Right ventricle myocardium inferior (tissue), 1 donor: Measurements from ENCODE around the gene CHRDL2. TPM values are rescaled to one million over a fixed set of nuclear protein-coding genes. Genes with fewer than 3 reads are reported as not detected.
"Not testable (repeated sequence)": the region's sequence is repeated elsewhere in the genome, so short reads cannot be mapped to it uniquely, and the experiment has no call there.

ENCODE experiments used
- ATAC-seq: fragments of 200-7000 bp; cut with Tn5 transposase; one replicate; pipeline ENCODE4 v1.9.1; 2020; ENCODE audit warnings: mild to moderate bottlenecking, moderate library complexity
- DNase-seq: peaks from one replicate; pipeline ENCODE4 v3.0.0; 2021; ENCODE audit errors: missing footprints
- intact Hi-C: fragments of 100-400 bp; cut with DNase I; formaldehyde crosslinking; loops from one replicate; pipeline ENCODE4 v1.11.0; 2022
- long read RNA-seq: library from polyadenylated mRNA; unstranded; transcript quantifications from one replicate; pipeline ENCODE4 v2.0.0, GENCODE V29; 2021
- total RNA-seq: library from RNA; stranded (reverse); fragmentation: NEBNext Ultra II Directional; extraction: Animal tissue kit (Norgen Biotek cat#: 25700); gene quantifications from one replicate; pipeline ENCODE4 v1.2.1, GENCODE V29; 2021
- donor health status: DM: no; HTN: yes; CAD: no; lungs with severe emphysema.

Gene CHRDL2, protein sequence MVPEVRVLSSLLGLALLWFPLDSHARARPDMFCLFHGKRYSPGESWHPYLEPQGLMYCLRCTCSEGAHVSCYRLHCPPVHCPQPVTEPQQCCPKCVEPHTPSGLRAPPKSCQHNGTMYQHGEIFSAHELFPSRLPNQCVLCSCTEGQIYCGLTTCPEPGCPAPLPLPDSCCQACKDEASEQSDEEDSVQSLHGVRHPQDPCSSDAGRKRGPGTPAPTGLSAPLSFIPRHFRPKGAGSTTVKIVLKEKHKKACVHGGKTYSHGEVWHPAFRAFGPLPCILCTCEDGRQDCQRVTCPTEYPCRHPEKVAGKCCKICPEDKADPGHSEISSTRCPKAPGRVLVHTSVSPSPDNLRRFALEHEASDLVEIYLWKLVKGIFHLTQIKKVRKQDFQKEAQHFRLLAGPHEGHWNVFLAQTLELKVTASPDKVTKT
- 34.3 TPM for total RNA-seq
- long read RNA-seq, transcript CHRDL2-201 (12 exons, 1,712 nt) = major isoform, 24 of 46 reads
- long read RNA-seq, transcript CHRDL2-203 (11 exons, 1,867 nt) = minor isoform, 14 of 46 reads
- long read RNA-seq, partial matches to known transcripts = 5 of 46 reads
- long read RNA-seq, other reads (novel, unspliced or antisense) = 3 of 46 reads

DNA sequence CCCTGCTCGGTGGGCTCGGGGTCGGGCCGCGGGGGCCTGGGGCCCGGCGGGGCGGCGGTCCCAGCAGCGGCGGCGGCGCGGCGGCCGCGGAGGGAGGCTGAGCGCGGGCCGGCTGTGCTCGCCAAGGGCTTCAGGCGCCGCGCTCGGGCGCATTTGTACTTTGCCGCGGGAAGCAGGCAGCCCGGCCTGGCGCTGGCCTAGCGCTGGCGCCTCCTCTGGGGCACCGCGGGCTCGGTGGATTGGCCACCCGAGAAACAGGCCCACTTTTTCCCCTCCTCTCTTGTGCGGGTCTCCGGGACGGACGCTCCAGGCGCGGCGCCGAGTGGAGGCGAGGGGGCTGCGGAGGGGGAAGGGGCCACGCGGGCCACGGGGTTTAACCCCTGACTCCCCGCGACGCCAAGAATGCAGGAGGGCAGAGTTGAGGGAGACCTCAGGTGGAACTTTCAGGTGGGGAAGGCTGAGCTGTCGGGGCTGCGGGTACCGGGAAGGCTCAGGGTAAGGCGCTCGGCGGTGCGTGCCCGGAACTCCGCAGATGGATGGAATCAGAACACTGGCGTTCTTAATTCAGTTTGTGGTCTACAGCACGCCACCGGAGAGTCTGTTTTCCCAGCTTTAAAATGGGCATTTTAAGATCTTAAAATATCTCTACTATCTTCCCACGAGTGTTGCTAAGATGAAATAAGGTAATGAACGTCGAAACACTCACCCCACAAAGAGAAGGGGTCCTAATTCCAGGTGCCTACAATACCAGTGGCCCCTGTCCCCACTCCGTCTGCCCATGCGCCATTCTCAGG lies at the start of gene CHRDL2:
TSS of gene CHRDL2 (minus strand) at position 126 of the 794 bp plus-strand sequence. CDS start 538 bp downstream, outside the sequence.
- DNase-seq = peak; percentile 73
- ATAC-seq = peak; percentile 78
- intact Hi-C loops = no loop called here

DNA sequence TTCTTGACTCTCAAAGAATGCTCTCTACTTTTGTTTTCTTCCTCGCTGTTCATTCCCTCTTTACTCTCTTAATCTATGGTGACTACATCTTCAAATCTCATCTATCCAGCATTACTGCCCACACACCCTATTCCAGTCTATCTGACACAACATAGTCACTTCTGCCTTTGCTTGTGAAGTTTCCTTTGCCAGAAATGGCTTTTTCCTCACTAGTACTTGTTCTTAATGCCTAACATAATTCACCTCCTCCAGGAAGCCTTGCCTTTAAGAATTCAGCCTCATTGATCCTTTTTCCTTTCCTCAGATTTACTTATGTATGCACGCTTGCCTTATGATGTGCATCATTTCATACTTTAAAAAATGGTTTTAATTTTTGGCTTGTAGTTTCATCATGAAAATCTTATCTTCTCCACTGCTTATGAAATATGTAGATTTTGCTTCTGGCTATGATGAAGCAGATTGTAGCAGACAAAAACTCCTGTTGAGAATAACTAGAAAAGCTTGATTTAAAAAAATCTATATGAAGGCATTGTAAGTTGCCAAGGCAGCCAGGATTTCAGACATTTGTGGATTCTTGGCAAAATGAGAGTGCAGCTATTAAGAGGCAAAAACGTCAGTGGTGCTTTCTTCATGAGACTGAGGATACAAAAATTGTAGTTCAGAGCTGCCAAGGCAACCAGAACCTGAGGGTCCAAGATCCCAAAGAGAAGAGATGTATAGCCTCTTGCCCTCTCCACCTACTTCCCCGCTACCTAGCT lies 49.2 kb upstream of the CHRDL2 start:
- intact Hi-C loops = no loop called here
- ATAC-seq = no peak
- DNase-seq = no peak

DNA sequence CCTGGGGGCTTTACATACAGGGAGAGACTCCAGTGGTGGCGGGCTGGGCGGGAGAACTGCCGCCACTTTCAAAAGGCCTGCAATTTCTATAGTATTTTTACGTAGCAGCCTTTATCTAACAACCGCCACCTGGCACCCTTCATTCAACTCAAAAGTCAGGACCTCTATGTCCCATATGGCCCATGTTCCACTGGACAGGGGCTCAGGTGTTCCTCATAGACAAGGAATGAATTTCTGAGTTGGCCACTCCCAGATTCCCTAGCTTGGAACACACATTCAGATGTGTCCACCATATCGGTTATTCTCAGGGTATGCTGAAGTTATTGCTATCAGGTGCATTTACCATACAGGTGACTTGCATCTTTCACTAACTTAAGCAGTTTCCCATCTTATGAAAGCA lies 47.4 kb upstream of the CHRDL2 start:
- DNase-seq (no peak), ATAC-seq (no peak)
- intact Hi-C loops = no loop called here

DNA sequence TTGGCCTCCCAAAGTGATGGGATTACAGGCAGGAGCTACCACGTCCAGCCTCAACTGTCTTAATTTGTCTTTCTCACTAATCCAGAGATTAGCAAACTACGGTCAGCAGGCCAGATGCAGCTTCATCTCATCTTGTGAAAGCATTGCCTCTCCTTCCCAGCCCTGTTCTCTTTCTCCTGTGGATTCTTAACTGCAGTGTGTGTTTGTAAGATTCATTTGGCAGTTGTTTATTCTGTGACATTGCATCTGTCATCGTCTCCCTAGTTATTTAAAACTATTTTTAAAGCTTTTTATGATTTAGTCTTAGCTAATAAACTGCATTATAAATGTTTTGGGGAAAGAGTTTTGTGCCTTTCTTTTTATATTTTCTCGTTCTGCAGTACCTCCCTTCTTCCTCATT lies 46.7 kb upstream of the CHRDL2 start:
- ATAC-seq = no peak
- DNase-seq = no peak
- intact Hi-C loops = no loop called here

DNA sequence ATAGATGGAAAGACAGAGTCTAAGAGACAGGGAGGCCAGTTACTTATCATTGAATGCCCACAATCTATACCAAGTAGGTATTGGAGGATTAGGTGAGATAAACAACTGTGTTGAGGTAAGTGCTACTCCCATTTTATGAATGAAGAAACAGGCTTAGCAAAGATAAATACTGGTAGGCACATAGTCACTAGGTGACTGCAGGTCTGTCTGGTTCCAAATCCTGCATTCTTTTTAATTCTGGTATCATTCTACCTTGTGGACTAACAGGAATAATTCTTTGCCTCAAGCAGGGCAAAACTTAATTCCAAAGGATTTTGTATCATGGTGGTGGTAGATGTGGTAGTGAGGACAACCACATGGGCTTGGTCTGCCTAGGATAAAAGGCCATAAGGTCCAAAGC lies 45.8 kb upstream of the CHRDL2 start:
- intact Hi-C loops = no loop called here
- DNase-seq = no peak
- no peak for ATAC-seq

DNA sequence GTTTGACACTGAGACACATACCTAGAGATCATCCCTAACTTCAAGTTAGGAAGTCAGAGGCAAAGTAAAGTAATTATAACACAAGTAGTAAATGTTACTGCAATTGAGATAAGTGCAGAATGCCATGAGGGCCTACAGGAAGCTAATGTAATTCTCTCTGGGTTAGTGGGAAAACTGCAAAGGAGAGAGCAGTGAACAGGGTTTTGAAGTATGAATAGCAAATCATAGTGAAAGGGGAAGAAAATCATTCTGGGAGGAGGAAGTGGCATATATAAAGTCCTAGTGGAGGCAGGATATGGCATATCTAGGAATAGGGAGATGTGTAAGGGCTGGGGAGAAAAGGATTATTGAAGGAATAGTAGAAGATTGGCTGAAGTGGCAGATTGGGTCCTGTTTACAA lies 45.3 kb upstream of the CHRDL2 start:
- DNase-seq = no peak
- intact Hi-C loops = no loop called here
- ATAC-seq = no peak

DNA sequence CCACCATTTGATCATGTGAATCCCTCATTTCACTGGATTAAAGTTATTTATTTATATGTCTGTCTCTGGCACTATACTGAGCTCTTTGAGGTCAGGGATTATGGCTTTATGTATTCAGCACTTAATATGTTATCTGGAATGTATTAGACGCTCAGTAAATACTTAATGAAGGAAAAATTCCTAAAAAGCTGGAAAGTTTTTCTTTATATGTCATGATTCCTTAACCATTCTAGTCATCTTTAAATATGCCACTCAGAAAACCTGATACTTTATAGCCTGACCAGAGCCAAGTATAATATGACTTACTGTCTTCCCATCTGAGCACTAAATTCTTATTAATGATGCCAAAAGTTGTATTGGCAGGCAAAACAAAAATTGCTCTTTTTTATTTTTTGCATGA lies 44.5 kb upstream of the CHRDL2 start:
- intact Hi-C loops = no loop called here
- no peak for ATAC-seq
- DNase-seq = no peak

DNA sequence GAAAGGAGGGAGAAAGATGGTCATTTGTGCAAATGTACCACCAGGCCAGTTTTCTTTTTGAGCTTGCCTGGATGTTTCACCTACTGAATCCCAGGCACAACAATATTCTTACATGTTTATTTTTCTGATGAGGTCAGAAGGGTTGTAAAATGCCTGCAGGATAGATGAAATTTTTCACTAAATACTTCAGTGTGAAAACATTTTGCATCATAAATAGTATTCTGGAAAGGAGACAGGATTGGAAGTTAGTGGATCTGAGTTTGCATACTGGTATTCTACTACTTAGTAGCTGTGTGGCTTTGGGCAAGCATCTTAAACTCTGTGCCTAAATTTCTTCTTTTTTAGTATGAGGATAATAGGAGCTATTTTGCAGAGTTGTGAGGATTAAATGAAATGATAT lies 42.2 kb upstream of the CHRDL2 start:
- intact Hi-C loops = no loop called here
- ATAC-seq = no peak
- no peak for DNase-seq

DNA sequence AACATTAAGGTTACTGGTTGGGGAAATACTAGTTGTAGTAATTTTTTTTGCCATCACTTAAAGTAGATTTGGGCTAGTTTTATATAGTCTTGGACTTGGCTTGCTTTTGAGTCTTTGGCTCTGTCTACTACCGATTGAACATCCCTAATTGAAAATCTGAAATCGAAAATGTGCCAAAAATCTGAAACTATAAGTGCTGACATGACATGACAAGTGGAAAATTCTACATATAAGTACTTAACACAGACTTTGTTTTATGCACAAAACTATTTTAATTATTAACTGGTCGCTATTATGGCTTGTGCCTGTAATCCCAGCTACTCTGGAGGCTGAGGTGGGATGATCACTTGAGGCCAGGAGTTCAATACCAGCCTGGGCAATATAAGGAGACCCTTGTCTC lies 39.9 kb upstream of the CHRDL2 start:
- DNase-seq (no peak), ATAC-seq (no peak)
- intact Hi-C loops = no loop called here

DNA sequence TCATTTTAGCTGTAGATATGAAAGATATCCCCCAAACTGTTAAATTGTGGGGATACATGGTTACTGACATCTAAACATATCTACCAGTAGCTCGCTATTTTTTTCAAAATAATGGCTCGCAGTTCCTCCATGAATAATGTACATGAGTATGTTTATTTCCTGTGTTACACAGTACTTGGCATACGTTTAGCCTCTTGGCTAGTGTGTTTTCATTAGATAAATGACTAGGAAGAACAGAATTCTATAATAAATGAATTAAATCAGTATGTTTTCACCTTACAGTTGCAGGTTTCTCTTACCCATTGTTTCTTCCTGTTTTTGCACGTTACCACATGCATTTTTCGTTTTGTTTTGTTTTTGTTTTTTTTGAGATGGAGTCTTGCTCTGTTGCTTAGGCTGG lies 39.2 kb upstream of the CHRDL2 start:
- ATAC-seq = no peak
- intact Hi-C loops = no loop called here
- no peak for DNase-seq

DNA sequence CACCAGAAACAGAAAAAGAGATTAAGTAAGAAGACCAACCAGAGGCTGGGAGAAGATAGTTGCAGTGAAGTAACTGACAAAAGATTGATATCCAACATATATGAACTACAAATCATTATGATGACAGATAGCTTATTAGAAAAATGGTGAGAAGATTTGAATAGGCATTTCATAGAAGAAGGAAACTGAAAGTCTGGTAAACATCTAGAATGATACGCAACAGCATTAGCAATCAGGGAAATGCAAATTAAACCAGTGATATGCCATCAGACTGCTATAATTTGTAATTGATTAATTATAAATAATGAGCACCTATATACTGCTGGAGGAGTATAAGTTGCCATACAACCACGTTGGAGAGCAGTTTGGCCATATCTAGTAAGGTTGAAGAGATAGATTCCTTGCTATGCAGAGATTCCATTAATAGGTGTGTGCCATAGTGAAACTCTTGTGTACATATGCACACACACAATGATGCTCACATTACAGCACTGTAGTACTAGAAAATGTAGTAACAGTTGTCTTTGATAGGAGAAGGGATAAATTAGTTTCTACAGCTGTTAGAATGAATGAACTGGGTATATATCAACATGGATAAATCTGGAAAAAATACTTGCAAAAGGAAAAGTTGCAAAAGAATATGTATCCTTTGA lies 38.0 kb upstream of the CHRDL2 start:
- no peak for ATAC-seq
- DNase-seq = no peak
- intact Hi-C loops = no loop called here

DNA sequence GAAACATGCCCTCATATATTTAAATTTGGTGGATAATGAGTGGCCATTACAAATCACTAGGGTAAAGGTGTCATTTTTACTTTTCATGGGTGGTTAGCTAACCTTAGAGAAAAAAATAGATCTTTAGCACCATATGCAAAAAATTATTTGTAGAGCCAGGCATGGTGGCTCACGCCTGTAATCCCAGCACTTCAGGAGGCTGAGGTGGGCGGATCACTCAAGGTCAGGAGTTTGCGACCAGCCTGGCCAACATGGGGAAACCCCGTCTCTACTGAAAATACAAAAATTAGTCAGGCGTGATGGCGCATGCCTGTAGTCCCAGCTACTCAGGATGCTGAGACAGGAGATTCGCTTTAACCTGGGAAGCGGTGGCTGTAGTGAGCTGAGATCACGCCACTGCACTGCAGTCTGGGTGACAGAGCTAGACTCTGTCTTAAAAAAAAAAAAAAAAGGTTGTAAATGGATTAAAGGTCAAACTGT lies 37.0 kb upstream of the CHRDL2 start:
- ATAC-seq, DNase-seq, intact Hi-C loops: not testable (repeated sequence)

DNA sequence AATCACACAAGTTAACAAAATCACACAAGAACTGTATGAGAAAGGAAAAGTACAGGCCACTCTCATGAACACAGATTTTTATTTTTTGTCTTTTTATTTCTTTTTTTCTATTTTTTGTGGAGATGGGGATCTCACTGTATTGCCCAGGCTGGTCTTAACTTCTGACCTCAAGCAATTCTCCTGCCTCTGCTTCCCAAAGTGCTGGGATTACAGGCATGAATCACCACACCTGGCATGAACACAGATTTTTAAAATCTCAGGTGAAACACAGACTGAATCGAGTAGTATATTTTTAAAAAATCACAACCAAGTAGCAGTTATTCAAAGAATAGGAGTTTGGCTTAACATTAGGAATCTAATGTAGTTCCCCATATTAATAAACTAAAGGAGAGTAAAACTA lies 35.7 kb upstream of the CHRDL2 start:
- no peak for ATAC-seq
- no peak for DNase-seq
- intact Hi-C loops = no loop called here

DNA sequence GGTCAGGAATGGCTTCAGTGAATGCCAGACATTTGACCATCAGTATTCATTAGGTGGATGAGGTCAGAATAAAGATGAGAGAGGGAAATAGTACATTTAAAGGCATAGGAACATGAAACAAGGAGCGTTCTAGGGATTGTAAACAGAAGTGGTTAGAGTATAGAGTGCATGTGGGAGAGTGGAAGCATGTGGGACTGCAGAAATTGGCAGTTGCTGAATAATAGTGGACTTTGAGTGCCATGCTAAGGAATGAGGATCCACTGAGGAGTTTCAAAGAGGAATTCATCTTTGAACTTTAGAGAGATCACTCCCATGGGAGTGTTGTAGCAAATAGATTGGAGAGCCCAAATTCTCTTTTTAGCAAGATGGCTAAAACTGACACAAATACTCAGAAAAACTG lies 25.3 kb upstream of the CHRDL2 start:
- DNase-seq (no peak), ATAC-seq (no peak)
- intact Hi-C loops = loop anchor here (10.0 kb wide), 1 partner anchor 48 kb away; no protein-coding TSS in a partner anchor

DNA sequence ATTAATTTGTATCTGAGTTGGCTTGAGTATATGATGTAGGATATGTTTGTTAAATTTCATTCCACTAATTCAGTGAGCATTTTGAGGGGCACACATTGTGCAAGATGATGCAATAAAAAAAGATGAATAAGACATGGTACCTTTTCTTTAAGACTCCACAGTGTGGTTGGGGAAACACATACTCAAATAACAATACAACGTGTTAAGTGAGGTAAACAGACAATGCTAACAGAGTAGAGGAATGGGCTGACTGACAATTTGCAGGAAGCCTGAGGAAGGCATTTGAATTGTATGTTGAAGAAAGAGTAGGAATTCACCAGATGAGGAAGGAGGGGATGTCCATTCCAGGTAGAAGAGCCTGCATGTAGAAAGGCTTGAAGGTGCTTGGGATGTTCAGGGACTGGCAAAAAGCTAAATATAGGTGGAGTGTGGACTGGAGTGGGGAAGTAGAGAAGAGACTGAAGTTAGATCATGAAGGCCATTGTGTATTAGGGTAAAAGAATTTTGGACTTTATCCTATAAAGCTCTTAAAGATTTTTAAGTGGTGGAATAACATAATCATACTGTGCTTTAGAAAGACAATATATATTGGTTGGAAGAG lies 24.3 kb upstream of the CHRDL2 start:
- no peak for DNase-seq

DNA sequence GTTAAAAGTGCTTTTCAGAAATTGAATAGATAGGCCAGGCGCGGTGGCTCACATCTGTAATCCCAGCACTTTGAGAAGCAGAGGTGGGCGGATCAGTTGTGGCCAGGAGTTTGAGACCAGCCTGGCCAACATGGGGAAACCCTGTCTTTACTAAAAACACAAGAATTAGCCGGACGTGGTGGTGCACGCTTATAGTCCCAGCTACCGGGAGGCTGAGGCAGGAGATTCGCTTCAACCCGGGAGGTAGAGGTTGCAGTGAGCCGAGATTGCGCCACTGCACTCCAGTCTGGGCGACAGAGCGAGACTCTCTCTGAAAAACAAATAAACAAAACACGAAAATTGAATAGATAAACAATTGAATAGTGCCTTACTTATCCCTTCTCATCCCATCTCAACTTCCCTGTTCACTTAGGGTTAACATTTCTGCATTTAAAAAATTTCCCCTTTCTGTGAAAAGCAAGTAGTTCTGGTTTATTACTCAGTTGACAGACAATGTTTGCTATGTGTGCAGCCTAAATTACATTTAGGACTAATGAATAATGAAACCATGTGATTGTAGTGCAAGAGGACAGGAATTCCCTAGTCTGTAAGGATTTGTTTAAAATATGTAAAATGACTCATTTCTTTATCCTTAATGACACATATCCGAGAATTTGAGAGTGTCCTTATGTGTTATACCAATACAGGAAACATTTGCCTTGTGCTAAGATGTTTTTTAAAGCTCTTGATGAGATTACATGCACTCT lies 23.5 kb upstream of the CHRDL2 start:
- DNase-seq = no peak
- intact Hi-C loops = loop anchor here (10.0 kb wide), 1 partner anchor 50 kb away; no protein-coding TSS in a partner anchor
- ATAC-seq = no peak

More for the DNA sequence above, 24.3 kb upstream of the CHRDL2 start:
- intact Hi-C loops = loop anchor here (10.0 kb wide), 1 partner anchor 49 kb away; no protein-coding TSS in a partner anchor
- no peak for ATAC-seq

DNA sequence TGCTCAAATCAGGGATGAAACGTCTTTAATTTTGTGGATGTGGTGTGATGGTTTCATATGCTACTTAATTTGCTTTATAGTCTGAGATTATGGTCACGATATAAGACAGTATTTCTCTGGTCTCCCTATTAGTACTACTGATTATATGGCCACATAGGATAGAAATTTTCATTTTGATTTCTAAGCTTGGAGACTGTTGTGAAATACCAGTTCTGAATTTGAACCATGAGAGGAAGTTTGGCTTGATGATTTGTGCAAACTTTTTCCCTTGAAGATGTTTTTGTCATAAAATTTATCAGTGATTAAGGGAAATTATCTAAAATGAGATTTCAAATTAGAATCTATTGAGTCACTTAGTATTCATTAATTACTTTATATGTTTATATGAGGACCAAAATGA lies 20.1 kb upstream of the CHRDL2 start:
- no peak for DNase-seq
- intact Hi-C loops = loop anchor here (10.0 kb wide), 1 partner anchor 53 kb away; no protein-coding TSS in a partner anchor

More for the DNA sequence above, 20.1 kb upstream of the CHRDL2 start:
- ATAC-seq = no peak
